ENCODE data around the gene HPRT1. TPM values are rescaled to one million over a fixed set of nuclear protein-coding genes. Genes with fewer than 3 reads are reported as not detected.

Gene HPRT1
- polyA plus RNA-seq, 1 donor = 25.1 TPM

GRCh38 chrX:134469486-134469885 lies 9.5 kb downstream of the HPRT1 start:
- no CpG with 5 or more reads among the region's 2 CpGs for WGBS (ENCODE audit: insufficient coverage, low lambda C conversion rate)
- no peaks in the 10 kb centered on the region for H3K36me3 ChIP-seq (ENCODE audit: control insufficient read depth, insufficient read depth, low read length)
- no peak overlapping the region for H3K27ac ChIP-seq (ENCODE audit: low read length)
- no peaks in the 10 kb centered on the region for H3K27me3 ChIP-seq (ENCODE audit: control insufficient read depth, insufficient read depth, low read length)
- H3K4me3 ChIP-seq (ENCODE audit: low read length) = no peak overlapping the region
- H3K4me1 ChIP-seq (ENCODE audit: control insufficient read depth, insufficient read depth, low read length) = no peaks in the 10 kb centered on the region
- no peak for DNase-seq
- H3K9me3 ChIP-seq (ENCODE audit: control insufficient read depth, low read depth, low read length) = no peaks in the 10 kb centered on the region

- H3K36me3 ChIP-seq (ENCODE audit: control insufficient read depth, insufficient read depth, low read length) = no peaks in the 10 kb centered on the region
- H3K4me1 ChIP-seq (ENCODE audit: control insufficient read depth, insufficient read depth, low read length) = no peaks in the 10 kb centered on the region
- no peak for DNase-seq
- H3K27me3 ChIP-seq (ENCODE audit: control insufficient read depth, insufficient read depth, low read length) = no peaks in the 10 kb centered on the region
- H3K27ac ChIP-seq (ENCODE audit: low read length) = no peak overlapping the region
- no peaks in the 10 kb centered on the region for H3K9me3 ChIP-seq (ENCODE audit: control insufficient read depth, low read depth, low read length)
- no CpG with 5 or more reads among the region's 1 CpG for WGBS (ENCODE audit: insufficient coverage, low lambda C conversion rate)
- H3K4me3 ChIP-seq (ENCODE audit: low read length) = no peak overlapping the region
Measured at GRCh38 chrX:134470013-134470412, 10.0 kb downstream of the HPRT1 start.

DNA sequence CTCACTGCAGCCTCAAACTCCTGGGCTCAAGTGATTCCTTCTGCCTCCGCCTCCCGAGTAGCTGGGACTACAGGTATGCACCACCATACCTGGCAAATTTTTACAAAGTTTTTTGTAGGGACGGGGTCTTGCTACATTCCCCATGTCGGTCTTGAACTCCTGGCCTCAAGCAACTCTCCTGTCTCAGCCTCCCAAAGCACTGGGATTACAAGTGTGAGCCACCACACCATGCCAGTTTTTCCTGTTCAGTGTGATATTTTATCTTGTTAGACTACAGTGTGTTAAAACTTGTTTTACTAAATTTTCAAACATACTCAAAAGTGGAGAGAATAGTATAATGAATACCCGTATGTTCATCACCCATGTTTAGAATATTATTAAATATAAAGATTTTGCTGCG lies 12.1 kb downstream of the HPRT1 start:
- H3K4me1 ChIP-seq (ENCODE audit: control insufficient read depth, insufficient read depth, low read length) = no peaks in the 10 kb centered on the region
- H3K27me3 ChIP-seq (ENCODE audit: control insufficient read depth, insufficient read depth, low read length) = no peaks in the 10 kb centered on the region
- no peaks in the 10 kb centered on the region for H3K36me3 ChIP-seq (ENCODE audit: control insufficient read depth, insufficient read depth, low read length)
- DNase-seq = no peak
- WGBS (ENCODE audit: insufficient coverage, low lambda C conversion rate) = no CpG with 5 or more reads among the region's 6 CpGs
- H3K27ac ChIP-seq (ENCODE audit: low read length) = no peak overlapping the region
- H3K4me3 ChIP-seq (ENCODE audit: low read length) = no peak overlapping the region
- H3K9me3 ChIP-seq (ENCODE audit: control insufficient read depth, low read depth, low read length) = no peaks in the 10 kb centered on the region

DNA sequence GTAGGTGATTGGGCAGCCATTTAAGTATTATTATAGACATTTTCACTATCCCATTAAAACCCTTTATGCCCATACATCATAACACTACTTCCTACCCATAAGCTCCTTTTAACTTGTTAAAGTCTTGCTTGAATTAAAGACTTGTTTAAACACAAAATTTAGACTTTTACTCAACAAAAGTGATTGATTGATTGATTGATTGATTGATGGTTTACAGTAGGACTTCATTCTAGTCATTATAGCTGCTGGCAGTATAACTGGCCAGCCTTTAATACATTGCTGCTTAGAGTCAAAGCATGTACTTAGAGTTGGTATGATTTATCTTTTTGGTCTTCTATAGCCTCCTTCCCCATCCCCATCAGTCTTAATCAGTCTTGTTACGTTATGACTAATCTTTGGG lies 16.3 kb downstream of the HPRT1 start:
- WGBS (ENCODE audit: insufficient coverage, low lambda C conversion rate) = no CpG with 5 or more reads among the region's 1 CpG
- H3K27me3 ChIP-seq (ENCODE audit: control insufficient read depth, insufficient read depth, low read length) = no peaks in the 10 kb centered on the region
- no peak overlapping the region for H3K4me3 ChIP-seq (ENCODE audit: low read length)
- H3K27ac ChIP-seq (ENCODE audit: low read length) = no peak overlapping the region
- no peaks in the 10 kb centered on the region for H3K36me3 ChIP-seq (ENCODE audit: control insufficient read depth, insufficient read depth, low read length)
- DNase-seq = no peak
- H3K4me1 ChIP-seq (ENCODE audit: control insufficient read depth, insufficient read depth, low read length) = no peaks in the 10 kb centered on the region
- no peaks in the 10 kb centered on the region for H3K9me3 ChIP-seq (ENCODE audit: control insufficient read depth, low read depth, low read length)

- WGBS (ENCODE audit: insufficient coverage, low lambda C conversion rate) = no CpG with 5 or more reads among the region's 4 CpGs
Measured at GRCh38 chrX:134478374-134478773, 18.4 kb downstream of the HPRT1 start.

DNA sequence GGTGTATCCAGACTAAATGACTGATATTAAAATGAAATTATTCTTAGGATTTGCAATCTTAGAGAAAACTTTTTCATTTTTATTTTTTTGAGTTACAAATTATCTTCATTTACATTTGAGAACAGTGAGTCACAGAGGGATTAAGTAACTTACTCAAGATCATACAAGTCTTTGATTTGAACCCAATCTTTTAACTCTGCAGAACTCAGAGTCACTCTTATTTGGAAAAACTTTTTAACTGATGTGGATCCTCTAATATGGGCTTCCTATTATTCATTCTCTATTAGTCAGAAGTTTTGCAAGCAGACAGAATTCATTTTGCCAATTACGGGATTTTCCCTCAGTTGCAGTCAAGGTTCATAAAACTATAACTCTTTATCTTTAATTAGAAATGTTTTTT lies 20.1 kb downstream of the HPRT1 start:
- H3K9me3 ChIP-seq (ENCODE audit: control insufficient read depth, low read depth, low read length) = no peaks in the 10 kb centered on the region
- no peaks in the 10 kb centered on the region for H3K27me3 ChIP-seq (ENCODE audit: control insufficient read depth, insufficient read depth, low read length)
- no peaks in the 10 kb centered on the region for H3K4me1 ChIP-seq (ENCODE audit: control insufficient read depth, insufficient read depth, low read length)
- WGBS (ENCODE audit: insufficient coverage, low lambda C conversion rate) = no CpG with 5 or more reads among the region's 1 CpG
- H3K36me3 ChIP-seq (ENCODE audit: control insufficient read depth, insufficient read depth, low read length) = no peaks in the 10 kb centered on the region
- no peak for DNase-seq
- H3K27ac ChIP-seq (ENCODE audit: low read length) = no peak overlapping the region
- H3K4me3 ChIP-seq (ENCODE audit: low read length) = no peak overlapping the region

More at GRCh38 chrX:134478374-134478773, 18.4 kb downstream of the HPRT1 start:
- no peaks in the 10 kb centered on the region for H3K36me3 ChIP-seq (ENCODE audit: control insufficient read depth, insufficient read depth, low read length)
- H3K4me3 ChIP-seq (ENCODE audit: low read length) = no peak overlapping the region
- DNase-seq = no peak
- H3K27ac ChIP-seq (ENCODE audit: low read length) = no peak overlapping the region
- no peaks in the 10 kb centered on the region for H3K4me1 ChIP-seq (ENCODE audit: control insufficient read depth, insufficient read depth, low read length)
- no peaks in the 10 kb centered on the region for H3K9me3 ChIP-seq (ENCODE audit: control insufficient read depth, low read depth, low read length)
- no peaks in the 10 kb centered on the region for H3K27me3 ChIP-seq (ENCODE audit: control insufficient read depth, insufficient read depth, low read length)

GRCh38 chrX:134481339-134481738 lies 21.4 kb downstream of the HPRT1 start:
- H3K27me3 ChIP-seq (ENCODE audit: control insufficient read depth, insufficient read depth, low read length) = no peaks in the 10 kb centered on the region
- H3K36me3 ChIP-seq (ENCODE audit: control insufficient read depth, insufficient read depth, low read length) = no peaks in the 10 kb centered on the region
- no peaks in the 10 kb centered on the region for H3K9me3 ChIP-seq (ENCODE audit: control insufficient read depth, low read depth, low read length)
- DNase-seq = no peak
- H3K4me1 ChIP-seq (ENCODE audit: control insufficient read depth, insufficient read depth, low read length) = no peaks in the 10 kb centered on the region
- no CpG with 5 or more reads among the region's 2 CpGs for WGBS (ENCODE audit: insufficient coverage, low lambda C conversion rate)
- H3K27ac ChIP-seq (ENCODE audit: low read length) = no peak overlapping the region
- H3K4me3 ChIP-seq (ENCODE audit: low read length) = no peak overlapping the region

GRCh38 chrX:134482371-134482770 lies 22.4 kb downstream of the HPRT1 start:
- H3K9me3 ChIP-seq (ENCODE audit: control insufficient read depth, low read depth, low read length) = no peaks in the 10 kb centered on the region
- no peak overlapping the region for H3K27ac ChIP-seq (ENCODE audit: low read length)
- DNase-seq = no peak
- H3K4me3 ChIP-seq (ENCODE audit: low read length) = no peak overlapping the region
- no peaks in the 10 kb centered on the region for H3K4me1 ChIP-seq (ENCODE audit: control insufficient read depth, insufficient read depth, low read length)
- no peaks in the 10 kb centered on the region for H3K27me3 ChIP-seq (ENCODE audit: control insufficient read depth, insufficient read depth, low read length)
- no peaks in the 10 kb centered on the region for H3K36me3 ChIP-seq (ENCODE audit: control insufficient read depth, insufficient read depth, low read length)
- WGBS (ENCODE audit: insufficient coverage, low lambda C conversion rate) = no CpG with 5 or more reads among the region's 3 CpGs

GRCh38 chrX:134484039-134484438 lies 24.1 kb downstream of the HPRT1 start:
- Histone ChIP-seq H3K36me3 (ENCODE audit: control insufficient read depth, insufficient read depth, low read length) (no peaks in the 10 kb centered on the region), H3K4me3 (ENCODE audit: low read length) (no peak overlapping the region), H3K9me3 (ENCODE audit: control insufficient read depth, low read depth, low read length) (no peaks in the 10 kb centered on the region), H3K4me1 (ENCODE audit: control insufficient read depth, insufficient read depth, low read length) (no peaks in the 10 kb centered on the region), H3K27ac (ENCODE audit: low read length) (no peak overlapping the region), H3K27me3 (ENCODE audit: control insufficient read depth, insufficient read depth, low read length) (no peaks in the 10 kb centered on the region)
- WGBS (ENCODE audit: insufficient coverage, low lambda C conversion rate) = no CpG with 5 or more reads among the region's 1 CpG
- peak; percentile 4 to 8 for DNase-seq

DNA sequence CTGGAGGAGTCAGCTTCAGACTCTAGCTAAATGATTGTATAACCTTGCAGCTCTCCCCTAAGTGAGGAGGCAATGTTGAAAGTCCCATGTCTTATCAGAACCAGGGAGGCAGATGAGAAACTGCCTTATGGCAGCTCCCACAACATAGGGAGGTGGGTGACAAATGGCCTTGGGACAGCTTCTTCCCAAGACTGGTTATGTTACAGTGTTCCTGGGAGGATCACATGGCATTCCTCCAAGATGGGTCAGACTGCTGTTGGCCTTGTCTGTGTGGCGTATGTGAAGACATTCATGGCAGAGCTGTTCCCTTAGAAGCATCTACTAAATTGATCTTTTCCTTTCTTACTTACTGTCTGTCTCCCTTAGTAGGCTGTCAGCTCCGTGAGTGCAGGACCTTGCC lies 42.0 kb downstream of the HPRT1 start:
- WGBS (ENCODE audit: insufficient coverage, low lambda C conversion rate) = no CpG with 5 or more reads among the region's 2 CpGs
- Histone ChIP-seq H3K36me3 (ENCODE audit: control insufficient read depth, insufficient read depth, low read length) (no peaks in the 10 kb centered on the region), H3K27ac (ENCODE audit: low read length) (no peak overlapping the region), H3K4me1 (ENCODE audit: control insufficient read depth, insufficient read depth, low read length) (no peaks in the 10 kb centered on the region), H3K9me3 (ENCODE audit: control insufficient read depth, low read depth, low read length) (no peaks in the 10 kb centered on the region), H3K4me3 (ENCODE audit: low read length) (no peak overlapping the region), H3K27me3 (ENCODE audit: control insufficient read depth, insufficient read depth, low read length) (no peaks in the 10 kb centered on the region)
- DNase-seq = no peak

- H3K36me3 ChIP-seq (ENCODE audit: control insufficient read depth, insufficient read depth, low read length) = no peaks in the 10 kb centered on the region
- no peaks in the 10 kb centered on the region for H3K9me3 ChIP-seq (ENCODE audit: control insufficient read depth, low read depth, low read length)
- no peaks in the 10 kb centered on the region for H3K27me3 ChIP-seq (ENCODE audit: control insufficient read depth, insufficient read depth, low read length)
- H3K4me3 ChIP-seq (ENCODE audit: low read length) = no peak overlapping the region
- no peak overlapping the region for H3K27ac ChIP-seq (ENCODE audit: low read length)
- no peak for DNase-seq
- no peaks in the 10 kb centered on the region for H3K4me1 ChIP-seq (ENCODE audit: control insufficient read depth, insufficient read depth, low read length)
Measured at GRCh38 chrX:134502686-134503085, 42.7 kb downstream of the HPRT1 start.

All from large intestine (tissue), 3 donors.